GM19324 (cell line): ENCODE measurements around the gene TSEN2.
"Not testable (repeated sequence)": the region's sequence is repeated elsewhere in the genome, so short reads cannot be mapped to it uniquely, and the experiment has no call there.

Source experiments
- ATAC-seq: cut with Tn5 transposase; IDR thresholded peaks from one replicate; pipeline ENCODE4 v1.9.1; 2021; ENCODE audit warnings: mild to moderate bottlenecking, moderate library complexity; ENCODE audit not compliant: unreplicated experiment, low FRiP score

TSEN2 gene

GRCh38 chr3:12499474-12499873 is 15.2 kb downstream of the TSEN2 start:
- ATAC-seq: no peak

- ATAC-seq: no peak
Observed at GRCh38 chr3:12501360-12502020, 17.2 kb downstream of the TSEN2 start.

GRCh38 chr3:12503126-12503957 is 19.1 kb downstream of the TSEN2 start:
- no peak for ATAC-seq

GRCh38 chr3:12506201-12506709 is 22.0 kb downstream of the TSEN2 start:
- no peak for ATAC-seq

GRCh38 chr3:12507591-12508281 is 23.5 kb downstream of the TSEN2 start:
- ATAC-seq: no peak

GRCh38 chr3:12508291-12508700 is 24.0 kb downstream of the TSEN2 start:
- ATAC-seq: no peak

- no peak for ATAC-seq
Observed at GRCh38 chr3:12509466-12509865, 25.2 kb downstream of the TSEN2 start.

- no peak for ATAC-seq
Observed at GRCh38 chr3:12512534-12513118, 28.3 kb downstream of the TSEN2 start.

GRCh38 chr3:12513694-12514446 is 29.6 kb downstream of the TSEN2 start:
- no peak for ATAC-seq

GRCh38 chr3:12515631-12516030 is 31.4 kb downstream of the TSEN2 start:
- no peak for ATAC-seq

- no peak for ATAC-seq
Observed at GRCh38 chr3:12516873-12517272, 32.6 kb downstream of the TSEN2 start.

GRCh38 chr3:12518261-12519028 is 34.2 kb downstream of the TSEN2 start:
- ATAC-seq: no peak

- no peak for ATAC-seq
Observed at GRCh38 chr3:12521010-12521409, 36.7 kb downstream of the TSEN2 start.

GRCh38 chr3:12522721-12523120 is 38.4 kb downstream of the TSEN2 start:
- ATAC-seq: no peak

GRCh38 chr3:12527757-12528143 is 43.5 kb downstream of the TSEN2 start:
- ATAC-seq: no peak

- ATAC-seq: no peak
Observed at GRCh38 chr3:12532182-12532581, 47.9 kb downstream of the TSEN2 start.

GRCh38 chr3:12536423-12536822 is 52.1 kb downstream of the TSEN2 start:
- no peak for ATAC-seq

GRCh38 chr3:12541625-12542024 is 57.3 kb downstream of the TSEN2 start:
- ATAC-seq: no peak

- not testable (repeated sequence) for ATAC-seq
Observed at GRCh38 chr3:12543497-12543896, 59.2 kb downstream of the TSEN2 start.
